GM23248 (cell line): ENCODE data around the gene SLC35F4. TPM values are rescaled to one million over a fixed set of nuclear protein-coding genes. Genes with fewer than 3 reads are reported as not detected.

Experiments used
- DNase-seq: peaks from one replicate; pipeline ENCODE4 v3.0.0-alpha.2; 2015
- H2AFZ ChIP-seq: fragments of 200-600 bp; sonication (generic); 2 replicates; pipeline ENCODE4 v1.6.1; 2016; ENCODE audit warnings: antibody characterized with exemption
- H3F3A ChIP-seq: fragments of 200-600 bp; sonication (generic); 2 replicates; pipeline ENCODE4 v1.6.1; 2016; ENCODE audit warnings: mild to moderate bottlenecking, antibody characterized with exemption, mixed run types; ENCODE audit not compliant: insufficient read depth
- H3K27ac ChIP-seq: fragments of 200-600 bp; sonication (generic); 2 replicates; pipeline ENCODE4 v1.5.1; 2016; ENCODE audit warnings: mild to moderate bottlenecking
- H3K27me3 ChIP-seq: fragments of 200-600 bp; sonication (generic); replicated peaks from 2 replicates; pipeline ENCODE4 v1.6.1; 2016; ENCODE audit warnings: mild to moderate bottlenecking; ENCODE audit not compliant: insufficient read depth
- H3K36me3 ChIP-seq: fragments of 200-600 bp; sonication (generic); 2 replicates; pipeline ENCODE4 v1.6.1; 2016; ENCODE audit warnings: low read depth, mild to moderate bottlenecking
- H3K4me1 ChIP-seq: fragments of 200-600 bp; sonication (generic); 2 replicates; pipeline ENCODE4 v1.6.1; 2016; ENCODE audit warnings: mild to moderate bottlenecking; ENCODE audit not compliant: insufficient read depth
- H3K4me2 ChIP-seq: fragments of 200-600 bp; sonication (generic); one replicate; pipeline ENCODE4 v1.6.1; 2016; ENCODE audit warnings: mild to moderate bottlenecking; ENCODE audit not compliant: unreplicated experiment
- H3K4me3 ChIP-seq: fragments of 200-600 bp; sonication (generic); 2 replicates; pipeline ENCODE4 v1.5.1; 2016; ENCODE audit warnings: mild to moderate bottlenecking
- H3K79me2 ChIP-seq: fragments of 200-600 bp; sonication (generic); 2 replicates; pipeline ENCODE4 v1.6.1; 2016; ENCODE audit warnings: mild to moderate bottlenecking; ENCODE audit not compliant: insufficient read depth
- H3K9ac ChIP-seq: fragments of 200-600 bp; sonication (generic); 2 replicates; pipeline ENCODE4 v1.6.1; 2016; ENCODE audit warnings: mild to moderate bottlenecking
- H3K9me2 ChIP-seq: fragments of 200-600 bp; sonication (generic); 2 replicates; pipeline ENCODE4 v1.6.1; 2016; ENCODE audit warnings: mixed run types, mild to moderate bottlenecking, moderate library complexity; ENCODE audit not compliant: insufficient read depth
- H3K9me3 ChIP-seq: fragments of 200-600 bp; sonication (generic); one replicate; pipeline ENCODE4 v1.6.1; 2017; ENCODE audit warnings: low read depth
- H4K20me1 ChIP-seq: fragments of 200-600 bp; sonication (generic); 2 replicates; pipeline ENCODE4 v1.6.0; 2016; ENCODE audit not compliant: insufficient read depth
- EZH2 ChIP-seq: fragments of 200-600 bp; sonication (generic); IDR thresholded peaks from 2 replicates; pipeline ENCODE4 v1.6.1; 2018; ENCODE audit warnings: antibody characterized with exemption, mild to moderate bottlenecking; ENCODE audit not compliant: insufficient read depth, poor library complexity, severe bottlenecking
- EZH2phosphoT487 ChIP-seq: fragments of 200-600 bp; sonication (generic); IDR thresholded peaks from 2 replicates; pipeline ENCODE4 v1.6.1; 2018; ENCODE audit warnings: antibody characterized with exemption, moderate library complexity, mild to moderate bottlenecking, low read depth; ENCODE audit not compliant: insufficient read depth
- WGBS, 2 experiments: methylation state at CpG; one replicate each; pipeline ENCODE4 v1.1.6; 2015 to 2017; ENCODE audit warnings: low lambda C conversion rate in 2 of 2, low coverage in 1 of 2; ENCODE audit errors: missing lambda C conversion rate in 2 of 2; 5-methylcytosine and 5-hydroxymethylcytosine counted together
- in situ Hi-C: fragments of 300-500 bp; cut with MboI; formaldehyde crosslinking; loops from 2 replicates; pipeline ENCODE4 v1.15.0; 2020
- polyA plus RNA-seq: library from polyadenylated mRNA; unstranded; fragments of >200 nt; fragmentation: Nextera tagmentation; extraction: Ambion mirVana; gene quantifications from 2 replicates; pipeline ENCODE4 v1.2.1, GENCODE V29; 2016
- total RNA-seq: library from RNA; depleted of rRNA; stranded (reverse); fragments of >200 nt; shearing (Covaris generic); gene quantifications from 2 replicates; pipeline ENCODE4 v1.2.3, GENCODE V29; 2014

Gene SLC35F4
- total and polyA plus RNA-seq, 2 experiments from 2014 or later, result not detected

DNA sequence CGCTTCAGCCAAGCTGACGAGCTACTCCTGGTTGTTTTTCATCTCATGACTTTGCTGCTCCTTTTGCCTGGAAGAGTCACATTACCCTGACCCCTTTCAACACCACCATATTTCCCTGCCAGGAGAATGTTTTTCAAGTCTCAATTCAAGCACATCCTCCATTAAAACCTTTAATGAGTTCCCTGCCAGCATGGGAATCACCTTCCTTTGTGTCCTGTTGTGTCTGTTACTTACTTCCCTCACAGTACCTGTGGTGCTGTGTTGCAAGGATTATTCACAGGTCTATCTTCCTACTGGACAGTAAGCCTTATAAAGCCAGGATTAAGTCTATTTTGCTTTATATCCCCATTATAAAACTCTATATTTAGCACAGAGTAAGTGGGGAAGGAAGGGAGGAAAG, 13.6 kb upstream of the SLC35F4 start:
- no peak for TF ChIP-seq EZH2phosphoT487
- TF ChIP-seq EZH2, result no peak
- Histone ChIP-seq H3F3A (no peaks in the 10 kb centered on the region), H3K9me2 (no peaks in the 10 kb centered on the region), H3K79me2 (no peaks in the 10 kb centered on the region), H4K20me1 (no peaks in the 10 kb centered on the region), H3K9ac (no peak overlapping the region), H3K27me3 (peaks cover 37% of the 10 kb centered on the region), H3K27ac (no peak overlapping the region), H2AFZ (no peak overlapping the region), H3K36me3 (no peaks in the 10 kb centered on the region), H3K4me1 (no peaks in the 10 kb centered on the region), H3K4me3 (no peak overlapping the region), H3K4me2 (no peak overlapping the region), H3K9me3 (no peaks in the 10 kb centered on the region)
- WGBS, 2 experiments, result 2 to 4% methylated on average over 2 of the region's 2 CpGs
- no peak for DNase-seq
- in situ Hi-C loops, result loop anchor here (10.0 kb wide), 1 partner anchor 185 kb away; no protein-coding TSS in a partner anchor

DNA sequence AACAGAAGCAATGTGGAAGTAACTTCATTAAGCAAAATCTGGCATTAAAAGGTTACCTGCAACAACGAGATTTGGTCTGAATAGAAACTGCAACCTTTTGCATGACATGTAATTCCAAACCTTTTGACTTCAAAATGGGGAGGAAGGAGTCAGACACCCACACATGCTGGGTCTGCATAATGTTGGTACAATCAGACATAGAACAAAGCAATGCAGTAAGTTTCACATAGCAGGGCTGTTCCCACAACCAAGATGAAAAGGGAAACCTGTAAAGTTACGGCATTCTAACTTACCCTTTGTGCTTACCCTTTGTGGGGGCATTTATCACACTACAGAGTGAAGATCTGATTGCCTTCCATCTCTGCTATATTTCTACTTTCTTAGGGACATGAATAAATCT, 10.1 kb upstream of the SLC35F4 start:
- no peaks in the 10 kb centered on the region for H4K20me1 ChIP-seq
- no peak for TF ChIP-seq EZH2phosphoT487
- no peak for DNase-seq
- no peak overlapping the region for H3K4me2 ChIP-seq
- no peak overlapping the region for H3K9ac ChIP-seq
- H2AFZ ChIP-seq, result no peak overlapping the region
- H3K4me1 ChIP-seq, result peaks cover 7% of the 10 kb centered on the region; the same call in 1 of the 2 replicates
- in situ Hi-C loops, result loop anchor here (10.0 kb wide), 1 partner anchor 181 kb away; no protein-coding TSS in a partner anchor
- no peaks in the 10 kb centered on the region for H3K9me3 ChIP-seq
- H3K36me3 ChIP-seq, result no peaks in the 10 kb centered on the region
- H3K9me2 ChIP-seq, result no peaks in the 10 kb centered on the region
- no peaks in the 10 kb centered on the region for H3K79me2 ChIP-seq
- H3F3A ChIP-seq, result no peaks in the 10 kb centered on the region
- 17 to 22% methylated on average over 2 of the region's 2 CpGs for WGBS, 2 experiments
- H3K4me3 ChIP-seq, result no peak overlapping the region
- H3K27ac ChIP-seq, result no peak overlapping the region
- peaks cover 40% of the 10 kb centered on the region for H3K27me3 ChIP-seq

DNA sequence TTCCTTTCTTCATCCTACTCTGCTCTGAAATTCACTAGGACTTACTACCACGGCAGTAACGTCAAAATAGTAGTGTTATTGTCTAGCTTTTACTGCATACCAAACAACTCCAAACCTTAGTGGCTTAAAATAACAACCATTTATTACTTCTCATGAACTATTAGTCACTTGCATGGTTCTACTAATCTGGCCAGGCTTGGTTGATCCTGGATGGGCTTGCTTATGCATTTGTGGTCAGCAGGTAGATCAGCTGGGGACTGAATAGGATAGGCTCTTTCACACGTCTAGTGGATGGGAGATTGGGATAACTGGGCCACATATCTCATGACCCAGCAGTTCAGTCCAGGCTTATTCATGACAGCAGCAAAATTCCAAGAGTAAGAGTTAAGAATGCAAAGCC, 9.4 kb upstream of the SLC35F4 start:
- no peaks in the 10 kb centered on the region for H4K20me1 ChIP-seq
- in situ Hi-C loops, result loop anchor here (10.0 kb wide), 1 partner anchor 180 kb away; no protein-coding TSS in a partner anchor
- peaks cover 7% of the 10 kb centered on the region; the same call in 1 of the 2 replicates for H3K4me1 ChIP-seq
- no peak overlapping the region for H3K4me3 ChIP-seq
- no peak for DNase-seq
- no peak overlapping the region for H3K27ac ChIP-seq
- no peaks in the 10 kb centered on the region for H3F3A ChIP-seq
- WGBS, 2 experiments, result 48 to 49% methylated on average over 3 of the region's 3 CpGs
- no peak overlapping the region for H3K4me2 ChIP-seq
- H3K27me3 ChIP-seq, result peaks cover 33% of the 10 kb centered on the region
- no peak overlapping the region for H2AFZ ChIP-seq
- H3K9me3 ChIP-seq, result no peaks in the 10 kb centered on the region
- TF ChIP-seq EZH2phosphoT487, result no peak
- TF ChIP-seq EZH2, result no peak
- no peak overlapping the region for H3K9ac ChIP-seq
- no peaks in the 10 kb centered on the region for H3K79me2 ChIP-seq
- no peaks in the 10 kb centered on the region for H3K9me2 ChIP-seq
- no peaks in the 10 kb centered on the region for H3K36me3 ChIP-seq

DNA sequence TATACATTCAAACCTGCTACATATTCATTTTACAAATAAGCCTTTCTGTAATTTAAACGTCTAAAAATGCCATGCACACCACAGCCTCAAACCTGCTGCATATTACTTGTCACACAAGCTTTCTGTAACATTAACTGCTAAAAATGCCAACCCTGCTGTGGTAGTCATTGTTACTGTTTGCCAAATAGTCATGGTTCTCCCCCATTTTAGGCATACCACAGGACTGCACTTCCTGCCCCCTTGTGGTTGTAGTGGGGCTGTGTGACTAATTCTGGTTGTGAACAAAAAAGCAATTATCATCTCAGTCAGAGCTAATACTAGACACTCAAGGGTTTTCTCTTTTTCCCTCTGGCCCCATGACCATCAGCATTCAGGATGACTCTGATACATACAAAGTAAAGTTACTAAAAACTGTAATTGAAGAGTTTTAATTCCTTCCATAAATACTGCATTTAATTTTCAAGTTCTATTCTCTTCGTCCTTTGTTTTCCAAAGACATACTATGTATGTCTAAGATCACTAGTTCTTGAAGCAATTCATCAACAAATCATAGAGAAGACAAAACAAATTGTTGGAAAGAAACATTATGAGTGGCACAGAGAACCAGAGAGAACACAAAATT, 5.7 kb upstream of the SLC35F4 start:
- Histone ChIP-seq H3K4me3 (no peak overlapping the region), H3K9ac (no peak overlapping the region), H3K27me3 (peaks cover 30% of the 10 kb centered on the region), H3K79me2 (no peaks in the 10 kb centered on the region), H3K9me2 (no peaks in the 10 kb centered on the region), H3K4me2 (no peak overlapping the region), H3K27ac (no peak overlapping the region), H4K20me1 (no peaks in the 10 kb centered on the region), H3K36me3 (no peaks in the 10 kb centered on the region), H3F3A (no peaks in the 10 kb centered on the region), H3K9me3 (no peaks in the 10 kb centered on the region), H2AFZ (no peak overlapping the region), H3K4me1 (peaks cover 7% of the 10 kb centered on the region; the same call in 1 of the 2 replicates)
- TF ChIP-seq EZH2, result no peak
- in situ Hi-C loops, result loop anchor here (10.0 kb wide), 1 partner anchor 177 kb away; no protein-coding TSS in a partner anchor
- WGBS, 2 experiments, result 37 to 42% methylated on average over 2 of the region's 2 CpGs
- peak; percentile 86 for DNase-seq
